GM23338 (cell line): ENCODE results near the gene SUSD4. TPM values are rescaled to one million over a fixed set of nuclear protein-coding genes. Genes with fewer than 3 reads are reported as not detected.

Experiments
- ATAC-seq: fragments of 200-7000 bp; cut with Tn5 transposase; 3 replicates; pipeline ENCODE4 v1.9.1; 2020
- DNase-seq: peaks from one replicate; pipeline ENCODE4 v3.0.0-alpha.2; 2015; ENCODE audit warnings: low spot score
- H2AFZ ChIP-seq: fragments of 200-600 bp; sonication (generic); 2 replicates; pipeline ENCODE4 v1.8.0; 2016; ENCODE audit warnings: antibody characterized with exemption, mild to moderate bottlenecking, moderate library complexity
- H3F3A ChIP-seq: fragments of 200-600 bp; sonication (generic); replicated peaks from 2 replicates; pipeline ENCODE4 v1.8.0; 2017; ENCODE audit warnings: antibody characterized with exemption, mixed run types, low read depth
- H3K27ac ChIP-seq: fragments of 200-600 bp; sonication (generic); 2 replicates; pipeline ENCODE4 v1.6.1; 2016; ENCODE audit warnings: low read depth
- H3K27me3 ChIP-seq: fragments of 200-600 bp; sonication (generic); 2 replicates; pipeline ENCODE4 v1.8.0; 2016; ENCODE audit warnings: mild to moderate bottlenecking, mixed run types, moderate library complexity; ENCODE audit not compliant: insufficient read depth
- H3K36me3 ChIP-seq: fragments of 200-600 bp; sonication (generic); 2 replicates; pipeline ENCODE4 v1.8.0; 2016; ENCODE audit warnings: mild to moderate bottlenecking; ENCODE audit not compliant: insufficient read depth
- H3K4me1 ChIP-seq: fragments of 200-600 bp; sonication (generic); 2 replicates; pipeline ENCODE4 v1.8.0; 2016; ENCODE audit warnings: mild to moderate bottlenecking, moderate library complexity; ENCODE audit not compliant: insufficient read depth
- H3K4me2 ChIP-seq: fragments of 200-600 bp; sonication (generic); 2 replicates; pipeline ENCODE4 v1.7.1; 2017; ENCODE audit warnings: mixed run types
- H3K4me3 ChIP-seq: fragments of 200-600 bp; sonication (generic); 2 replicates; pipeline ENCODE4 v1.6.1; 2016; ENCODE audit warnings: mixed run types
- H3K79me2 ChIP-seq: fragments of 200-600 bp; sonication (generic); replicated peaks from 2 replicates; pipeline ENCODE4 v1.8.0; 2017; ENCODE audit warnings: mild to moderate bottlenecking; ENCODE audit not compliant: insufficient read depth
- H3K9me2 ChIP-seq: fragments of 200-600 bp; sonication (generic); 2 replicates; pipeline ENCODE4 v1.8.0; 2017; ENCODE audit not compliant: insufficient read depth
- H4K20me1 ChIP-seq: fragments of 200-600 bp; sonication (generic); replicated peaks from 2 replicates; pipeline ENCODE4 v1.8.0; 2017; ENCODE audit warnings: mild to moderate bottlenecking; ENCODE audit not compliant: insufficient read depth
- H3K27ac Mint-ChIP-seq: 2 replicates; pipeline ENCODE4 v1.8.0; 2020; ENCODE audit warnings: inconsistent platforms, mild to moderate bottlenecking, moderate library complexity, mixed read lengths
- H3K27me3 Mint-ChIP-seq: 3 replicates; pipeline ENCODE4 v1.8.0; 2022; ENCODE audit warnings: low read depth, mild to moderate bottlenecking, moderate library complexity, mixed read lengths, inconsistent platforms; ENCODE audit not compliant: insufficient read depth, poor library complexity
- H3K36me3 Mint-ChIP-seq: 3 replicates; pipeline ENCODE4 v1.8.0; 2021; ENCODE audit warnings: low read depth, mild to moderate bottlenecking, inconsistent platforms, moderate library complexity, mixed read lengths
- H3K4me1 Mint-ChIP-seq: 3 replicates; pipeline ENCODE4 v1.8.0; 2020; ENCODE audit warnings: mild to moderate bottlenecking, inconsistent platforms, mixed read lengths
- H3K4me3 Mint-ChIP-seq: 3 replicates; pipeline ENCODE4 v1.8.0; 2021; ENCODE audit warnings: moderate library complexity, mild to moderate bottlenecking, inconsistent platforms, mixed read lengths
- H3K9me3 Mint-ChIP-seq: 3 replicates; pipeline ENCODE4 v1.8.0; 2020; ENCODE audit warnings: moderate library complexity, mild to moderate bottlenecking, inconsistent platforms, mixed read lengths
- CREB1 ChIP-seq: fragments of 250-450 bp; sonication (Bioruptor Pico); IDR thresholded peaks from 2 replicates; pipeline ENCODE4 v1.5.0; 2020; ENCODE audit warnings: low read depth, mild to moderate bottlenecking, moderate library complexity
- EZH2 ChIP-seq: fragments of 200-600 bp; sonication (generic); IDR thresholded peaks from one replicate; pipeline ENCODE4 v1.8.0; 2017; ENCODE audit warnings: antibody characterized with exemption, mild to moderate bottlenecking, low read depth; ENCODE audit not compliant: unreplicated experiment
- EZH2phosphoT487 ChIP-seq: fragments of 200-600 bp; sonication (generic); IDR thresholded peaks from one replicate; pipeline ENCODE4 v1.8.1; 2018; ENCODE audit warnings: antibody characterized with exemption; ENCODE audit not compliant: unreplicated experiment
- JUNB ChIP-seq: IDR thresholded peaks from one replicate; pipeline ENCODE4 v1.6.1; 2016; ENCODE audit warnings: antibody characterized with exemption; ENCODE audit not compliant: unreplicated experiment
- STAT1 ChIP-seq: IDR thresholded peaks from one replicate; pipeline ENCODE4 v1.6.1; 2016; ENCODE audit warnings: antibody characterized with exemption; ENCODE audit not compliant: unreplicated experiment
- polyA plus RNA-seq: library from polyadenylated mRNA; unstranded; fragments of >200 nt; fragmentation: Nextera tagmentation; extraction: Ambion mirVana; gene quantifications from 2 replicates; pipeline ENCODE4 v1.2.1, GENCODE V29; 2016
- total RNA-seq: library from RNA; depleted of rRNA; stranded (reverse); fragments of >200 nt; shearing (Covaris generic); gene quantifications from 2 replicates; pipeline ENCODE4 v1.2.3, GENCODE V29; 2014
- TF ChIP-seq, protein P1 (sequence below), 2 experiments: fragments of 200-600 bp in 1 of 2; sonication (generic) in 1 of 2; conservative IDR thresholded peaks; 2 replicates each; pipeline versions ENCODE4 v1.5.1 to v1.6.1; 2016 to 2017; ENCODE audit warnings: antibody characterized with exemption in 2 of 2, low read depth in 2 of 2, mild to moderate bottlenecking in 2 of 2, moderate library complexity in 1 of 2

The SUSD4 gene
- total and polyA plus RNA-seq, 2 experiments from 2014 or later: 2.3 to 3.6 TPM

GRCh38 chr1:223212441-223212840 is 151.5 kb downstream of the SUSD4 start (continued):
- TF ChIP-seq EZH2: no peak

DNA sequence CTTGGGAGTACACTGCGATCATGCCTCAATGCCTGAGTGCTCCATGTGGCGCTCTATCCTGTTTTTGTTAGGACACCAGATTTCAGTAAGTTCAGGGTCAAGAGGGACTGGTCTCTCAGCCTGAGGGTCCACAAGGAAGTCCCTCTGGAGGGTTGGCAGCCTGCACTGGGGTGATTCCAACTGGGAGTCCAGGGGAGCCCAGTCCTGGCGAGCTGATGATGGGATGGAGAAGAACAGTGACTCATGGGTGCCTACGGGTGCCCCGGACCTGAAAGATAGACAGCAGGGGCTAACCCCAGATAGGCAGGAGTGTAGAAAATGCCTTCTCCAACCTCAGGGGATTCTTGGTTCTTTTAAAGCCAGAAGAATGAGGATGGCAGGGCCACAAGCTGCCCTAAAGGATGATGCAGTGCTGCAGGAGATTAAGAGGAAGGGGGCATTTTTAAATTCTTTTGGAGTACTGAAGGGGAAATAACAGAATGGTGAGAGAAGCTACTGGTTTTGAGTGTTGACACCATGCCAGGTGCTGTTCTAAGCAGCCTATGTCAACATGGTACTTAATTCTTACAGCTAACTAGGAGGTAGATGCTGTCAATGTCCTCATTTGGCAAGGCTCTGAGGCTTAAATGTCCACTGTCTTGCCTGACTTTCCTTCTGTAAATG is 152.5 kb downstream of the SUSD4 start:
- no peaks in the 10 kb centered on the region for H3K9me2 ChIP-seq

GRCh38 chr1:223210788-223211120 is 153.2 kb downstream of the SUSD4 start:
- Histone ChIP-seq H3K4me1 (no peaks in the 10 kb centered on the region), H3K4me2 (no peak overlapping the region), H4K20me1 (no peaks in the 10 kb centered on the region), H3K36me3 (no peaks in the 10 kb centered on the region), H3K4me3 (no peak overlapping the region), H3K9me2 (no peaks in the 10 kb centered on the region), H3K27ac (no peak overlapping the region), H3K79me2 (no peaks in the 10 kb centered on the region), H3K27me3 (no peaks in the 10 kb centered on the region), H3F3A (no peaks in the 10 kb centered on the region), H2AFZ (no peak overlapping the region)
- no peak for TF ChIP-seq EZH2
- DNase-seq (no peak), ATAC-seq (no peak)
- Mint-ChIP-seq H3K9me3 (no peaks in the 10 kb centered on the region), H3K27ac (no peak overlapping the region), H3K27me3 (no peaks in the 10 kb centered on the region), H3K36me3 (no peaks in the 10 kb centered on the region), H3K4me1 (peaks cover 10% of the 10 kb centered on the region; the same call in 2 of the 3 replicates), H3K4me3 (no peak overlapping the region)

More for the DNA sequence above, 152.5 kb downstream of the SUSD4 start:
- no peak for DNase-seq
- Histone ChIP-seq H3K4me2 (no peak overlapping the region), H3K36me3 (no peaks in the 10 kb centered on the region), H3K4me3 (no peak overlapping the region), H4K20me1 (no peaks in the 10 kb centered on the region), H3K79me2 (no peaks in the 10 kb centered on the region), H2AFZ (no peak overlapping the region), H3F3A (no peaks in the 10 kb centered on the region), H3K4me1 (no peaks in the 10 kb centered on the region), H3K27ac (no peak overlapping the region), H3K27me3 (no peaks in the 10 kb centered on the region)
- Mint-ChIP-seq H3K27me3 (no peaks in the 10 kb centered on the region), H3K27ac (no peak overlapping the region), H3K4me3 (no peak overlapping the region), H3K9me3 (no peaks in the 10 kb centered on the region), H3K4me1 (peaks cover 10% of the 10 kb centered on the region; the same call in 2 of the 3 replicates), H3K36me3 (no peaks in the 10 kb centered on the region)
- no peak for ATAC-seq
- no peak for TF ChIP-seq STAT1
- TF ChIP-seq JUNB: no peak
- TF ChIP-seq, protein P1, sequence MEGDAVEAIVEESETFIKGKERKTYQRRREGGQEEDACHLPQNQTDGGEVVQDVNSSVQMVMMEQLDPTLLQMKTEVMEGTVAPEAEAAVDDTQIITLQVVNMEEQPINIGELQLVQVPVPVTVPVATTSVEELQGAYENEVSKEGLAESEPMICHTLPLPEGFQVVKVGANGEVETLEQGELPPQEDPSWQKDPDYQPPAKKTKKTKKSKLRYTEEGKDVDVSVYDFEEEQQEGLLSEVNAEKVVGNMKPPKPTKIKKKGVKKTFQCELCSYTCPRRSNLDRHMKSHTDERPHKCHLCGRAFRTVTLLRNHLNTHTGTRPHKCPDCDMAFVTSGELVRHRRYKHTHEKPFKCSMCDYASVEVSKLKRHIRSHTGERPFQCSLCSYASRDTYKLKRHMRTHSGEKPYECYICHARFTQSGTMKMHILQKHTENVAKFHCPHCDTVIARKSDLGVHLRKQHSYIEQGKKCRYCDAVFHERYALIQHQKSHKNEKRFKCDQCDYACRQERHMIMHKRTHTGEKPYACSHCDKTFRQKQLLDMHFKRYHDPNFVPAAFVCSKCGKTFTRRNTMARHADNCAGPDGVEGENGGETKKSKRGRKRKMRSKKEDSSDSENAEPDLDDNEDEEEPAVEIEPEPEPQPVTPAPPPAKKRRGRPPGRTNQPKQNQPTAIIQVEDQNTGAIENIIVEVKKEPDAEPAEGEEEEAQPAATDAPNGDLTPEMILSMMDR (conservative IDR thresholded peaks at IDR 0.05; ENCODE audit: low read depth in 2 of 2): no peak
- no peak for TF ChIP-seq CREB1
- TF ChIP-seq EZH2phosphoT487: no peak
